ENCODE data around the gene RIPOR3.
"Not testable (repeated sequence)": the region's sequence is repeated elsewhere in the genome, so short reads cannot be mapped to it uniquely, and the experiment has no call there.

The RIPOR3 gene

DNA sequence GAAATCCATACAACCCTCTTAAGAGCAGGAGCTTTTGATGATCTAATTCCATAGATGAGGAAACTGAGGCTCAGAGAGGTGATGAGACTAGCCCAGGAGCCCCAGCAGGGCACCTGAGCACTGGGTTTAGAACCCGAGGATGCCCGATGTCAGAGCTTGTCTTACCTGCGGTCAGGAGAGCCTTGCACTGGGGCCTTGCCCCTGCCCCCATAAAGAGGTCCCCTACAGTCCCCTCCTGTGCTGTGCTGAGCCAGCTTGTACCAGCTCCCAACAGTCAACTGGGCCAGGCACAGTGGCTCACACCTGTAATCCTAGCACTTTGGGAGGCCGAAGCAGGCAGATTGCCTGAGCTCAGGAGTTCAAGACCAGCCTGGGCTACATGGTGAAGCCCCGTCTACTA lies 58.6 kb downstream of the RIPOR3 start:
- no peak for DNase-seq (ENCODE audit: low read depth in 2 of 2)

- no peak for DNase-seq (ENCODE audit: low read depth in 2 of 2)
Measured at GRCh38 chr20:50632236-50632635, 59.1 kb downstream of the RIPOR3 start.

- no peak for DNase-seq (ENCODE audit: low read depth in 2 of 2)
Measured at GRCh38 chr20:50630578-50631263, 60.6 kb downstream of the RIPOR3 start.

- no peak for DNase-seq (ENCODE audit: low read depth in 2 of 2)
Measured at GRCh38 chr20:50629670-50630045, 61.7 kb downstream of the RIPOR3 start.

DNA sequence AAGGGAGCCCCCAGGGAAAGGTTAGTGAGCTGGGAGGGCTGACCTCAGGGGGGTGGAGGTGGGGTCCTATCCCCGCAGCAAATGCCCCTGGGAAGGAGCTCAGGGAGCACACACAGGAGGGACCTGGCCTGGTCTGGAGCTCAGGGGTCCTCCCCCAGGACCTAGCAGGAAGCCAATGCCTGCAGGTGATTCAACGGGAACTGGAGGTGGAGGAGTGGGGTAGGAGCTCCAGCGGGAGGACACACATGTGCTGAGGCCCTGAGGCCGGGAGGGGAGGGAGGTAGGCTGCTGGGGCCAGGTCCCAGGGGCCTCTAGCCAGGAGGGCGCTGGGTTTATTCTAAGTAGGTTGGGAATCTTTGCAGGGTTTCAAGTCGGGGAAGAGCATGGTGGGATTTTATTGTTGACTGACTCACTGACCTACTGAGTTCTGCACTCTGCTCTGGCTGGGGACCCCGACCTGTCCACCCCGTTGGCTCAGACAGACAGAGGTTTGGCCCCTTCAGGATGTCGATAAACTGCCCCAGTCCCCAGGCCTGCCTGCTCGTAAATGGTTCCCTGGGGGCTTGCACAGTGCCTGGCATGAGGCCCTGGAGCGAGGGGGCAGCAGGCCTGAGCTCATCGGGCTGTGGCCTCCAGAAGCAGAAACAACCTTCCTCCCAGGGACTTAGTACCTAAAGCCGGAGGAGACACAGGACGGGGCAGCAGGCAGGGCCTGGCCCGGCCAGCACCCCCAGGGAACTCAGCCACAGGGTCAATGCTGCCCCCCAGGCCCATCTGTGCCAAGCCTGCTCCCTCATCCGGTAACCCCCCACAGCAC lies 62.3 kb downstream of the RIPOR3 start:
- no peak for DNase-seq (ENCODE audit: low read depth in 2 of 2)

- DNase-seq (ENCODE audit: low read depth in 2 of 2): no peak
Measured at GRCh38 chr20:50628332-50628731, 63.0 kb downstream of the RIPOR3 start.

GRCh38 chr20:50627747-50628146 lies 63.6 kb downstream of the RIPOR3 start:
- DNase-seq (ENCODE audit: low read depth in 2 of 2): no peak

DNA sequence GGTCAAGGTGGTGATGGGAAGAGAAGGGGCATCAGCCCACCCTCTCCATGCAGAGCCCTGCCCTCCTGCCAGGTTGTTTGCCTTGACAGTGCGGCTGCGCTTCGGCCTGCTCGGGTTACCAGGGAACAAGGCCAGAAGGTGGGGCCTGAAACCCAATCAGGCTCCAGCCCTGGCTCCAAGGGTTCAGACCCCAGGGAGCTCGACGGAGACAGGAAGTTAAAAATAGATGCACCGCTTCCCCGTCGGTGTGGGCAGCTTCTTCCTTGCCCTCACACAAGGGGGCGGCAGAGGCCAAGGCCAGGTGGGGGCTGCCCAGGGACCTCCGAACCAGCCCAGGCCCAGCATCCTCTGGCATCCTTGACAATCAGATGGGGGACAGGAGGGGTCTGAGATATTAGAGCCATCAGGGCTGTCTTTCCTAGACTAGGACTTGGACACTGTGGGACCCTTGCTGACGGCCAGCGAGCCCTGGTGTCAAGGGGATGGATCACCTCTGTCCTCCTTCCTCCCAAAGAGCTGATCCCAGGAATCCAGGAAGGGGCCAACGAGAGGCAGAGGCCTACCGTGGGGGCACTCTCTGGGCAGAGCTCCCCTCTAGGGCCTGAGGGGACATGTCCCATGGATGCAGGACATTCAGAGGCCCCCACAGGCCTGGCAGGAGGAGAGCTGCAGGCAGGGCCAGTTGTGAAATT lies 65.2 kb downstream of the RIPOR3 start:
- peak; percentile 12 to 13 for DNase-seq (ENCODE audit: low read depth in 2 of 2)

- DNase-seq (ENCODE audit: low read depth in 2 of 2): no peak
Measured at GRCh38 chr20:50624351-50625016, 66.9 kb downstream of the RIPOR3 start.

GRCh38 chr20:50621068-50621665 lies 70.2 kb downstream of the RIPOR3 start:
- DNase-seq (ENCODE audit: low read depth in 2 of 2): no peak

GRCh38 chr20:50620459-50620858 lies 70.9 kb downstream of the RIPOR3 start:
- not testable (repeated sequence) for DNase-seq (ENCODE audit: low read depth in 2 of 2)

DNA sequence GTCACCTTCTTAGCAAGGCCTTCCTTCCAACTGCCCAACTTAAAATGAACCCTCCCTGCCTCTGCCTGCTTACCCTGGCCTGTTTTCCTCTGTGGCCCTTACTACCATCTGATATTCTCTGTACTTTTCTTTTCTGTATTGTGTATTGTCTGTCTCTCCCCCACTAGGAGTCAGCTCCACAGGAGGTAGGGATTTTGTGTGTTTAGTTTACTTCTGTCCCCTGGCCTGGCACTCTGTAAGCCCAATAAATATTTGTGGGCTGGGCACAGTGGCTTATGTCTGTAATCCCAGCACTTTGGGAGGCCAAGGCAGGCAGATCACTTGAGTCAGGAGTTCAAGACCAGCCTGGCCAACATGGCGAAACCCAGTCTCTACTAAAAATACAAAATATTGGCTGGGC lies 72.8 kb downstream of the RIPOR3 start:
- DNase-seq (ENCODE audit: low read depth in 2 of 2): no peak

DNA sequence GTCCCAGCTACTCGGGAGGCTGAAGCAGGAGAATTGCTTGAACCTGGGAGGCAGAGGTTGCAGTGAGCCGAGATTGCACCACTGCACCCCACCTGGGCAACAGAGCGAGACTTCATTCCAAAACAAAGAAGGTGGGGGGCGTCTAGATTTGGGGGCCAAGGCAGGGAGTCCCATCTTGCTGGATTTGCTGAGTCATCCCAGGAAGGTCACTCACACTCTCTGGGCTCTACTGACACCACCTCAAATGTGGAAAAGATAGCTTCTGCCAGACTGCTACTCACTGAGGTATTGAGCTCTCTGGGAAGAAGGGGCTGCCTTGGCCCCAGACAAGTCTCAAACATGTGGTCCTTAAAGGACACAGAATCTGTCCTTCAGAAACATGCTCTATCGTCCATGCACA lies 74.3 kb downstream of the RIPOR3 start:
- DNase-seq (ENCODE audit: low read depth in 2 of 2): no peak

- DNase-seq (ENCODE audit: low read depth in 2 of 2): no peak
Measured at GRCh38 chr20:50615407-50615806, 75.9 kb downstream of the RIPOR3 start.

DNA sequence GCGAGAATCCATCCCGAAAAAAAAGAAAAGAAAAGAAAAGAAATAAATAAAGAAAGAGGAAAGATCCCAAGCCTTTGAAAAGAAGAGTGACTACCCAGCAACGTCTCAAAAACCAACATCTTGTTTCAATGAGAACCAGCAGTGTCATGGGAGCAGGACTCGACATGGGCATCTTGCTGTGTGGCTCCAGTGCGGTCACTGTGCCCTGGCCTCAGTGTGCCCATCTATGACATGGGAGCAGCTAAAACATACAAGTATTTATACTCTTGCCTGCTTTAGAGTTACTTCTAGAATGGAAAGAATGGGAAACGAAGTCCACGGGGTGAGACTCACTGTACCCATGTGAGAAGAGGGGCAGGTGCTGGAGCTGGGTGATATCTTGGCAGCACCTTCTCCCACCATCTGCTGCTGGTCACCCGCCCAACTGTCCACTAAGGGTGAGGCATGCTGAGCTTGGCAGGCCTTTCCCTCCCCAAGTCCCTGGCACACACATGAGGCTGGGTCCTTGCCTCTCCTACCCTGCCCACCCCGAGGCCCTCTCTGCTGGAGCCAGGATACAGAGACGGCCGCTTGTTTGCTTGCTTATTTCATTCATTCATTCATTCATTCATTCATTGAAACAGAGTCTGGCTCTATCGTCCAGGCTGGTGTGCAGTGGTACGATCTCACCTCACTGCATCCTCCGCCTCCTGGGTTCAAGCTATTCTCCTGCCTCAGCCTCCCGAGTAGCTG lies 77.7 kb downstream of the RIPOR3 start:
- DNase-seq (ENCODE audit: low read depth in 2 of 2): no peak

- no peak for DNase-seq (ENCODE audit: low read depth in 2 of 2)
Measured at GRCh38 chr20:50611128-50611810, 80.1 kb downstream of the RIPOR3 start.

DNA sequence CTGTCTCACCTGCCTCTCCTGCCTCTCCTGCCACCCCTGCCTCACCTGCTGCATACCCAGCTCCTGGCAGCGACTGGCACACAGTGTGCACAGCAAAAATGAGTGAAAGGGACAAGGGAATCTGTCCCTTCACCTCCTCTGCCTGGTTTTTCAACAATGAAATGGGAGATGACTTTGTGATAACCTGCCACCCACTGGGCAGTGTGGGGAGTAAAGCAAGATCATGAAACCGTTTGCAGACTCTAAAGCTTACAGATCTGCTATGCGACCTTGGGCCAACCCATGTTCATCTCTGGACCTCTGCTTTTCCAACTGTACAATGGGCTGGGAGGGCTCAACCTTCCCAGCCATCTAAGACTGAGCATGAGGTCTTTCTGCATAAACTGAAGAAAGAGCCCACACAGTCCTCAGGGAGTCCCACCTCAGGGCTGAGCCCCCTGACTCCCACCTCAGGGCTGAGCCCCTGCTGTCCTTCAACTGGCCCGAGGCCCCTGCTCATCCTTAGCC lies 81.1 kb downstream of the RIPOR3 start:
- no peak for DNase-seq (ENCODE audit: low read depth in 2 of 2)

- no peak for DNase-seq (ENCODE audit: low read depth in 2 of 2)
Measured at GRCh38 chr20:50609438-50609989, 81.8 kb downstream of the RIPOR3 start.

DNA sequence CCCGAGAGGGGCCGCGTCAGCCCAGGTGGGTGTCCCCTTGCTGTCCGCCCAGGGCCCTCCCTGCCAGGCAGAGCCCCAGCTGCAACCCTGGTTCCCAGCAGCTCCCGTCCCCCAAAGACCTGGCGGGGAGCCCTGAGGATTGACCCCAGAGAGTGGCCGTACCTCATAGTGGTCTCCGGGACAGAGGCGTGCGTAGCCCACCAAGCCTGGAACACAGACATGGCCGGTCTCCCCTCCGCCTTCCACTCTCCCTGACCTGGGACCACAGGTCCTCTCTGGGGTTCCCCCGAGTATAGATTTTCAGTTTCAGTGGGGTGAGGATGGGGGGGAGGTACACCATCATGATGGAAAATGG lies 82.6 kb downstream of the RIPOR3 start:
- DNase-seq (ENCODE audit: low read depth in 2 of 2): no peak
